GM12872 (cell line): ENCODE results near the gene MMP23B.

Experiments
- TF ChIP-seq, protein P1 (sequence below): IDR thresholded peaks from 3 replicates; pipeline ENCODE4 v1.5.1; 2011; ENCODE audit warnings: low read depth, mild to moderate bottlenecking, low read length, moderate library complexity; ENCODE audit not compliant: insufficient read depth

MMP23B gene

DNA sequence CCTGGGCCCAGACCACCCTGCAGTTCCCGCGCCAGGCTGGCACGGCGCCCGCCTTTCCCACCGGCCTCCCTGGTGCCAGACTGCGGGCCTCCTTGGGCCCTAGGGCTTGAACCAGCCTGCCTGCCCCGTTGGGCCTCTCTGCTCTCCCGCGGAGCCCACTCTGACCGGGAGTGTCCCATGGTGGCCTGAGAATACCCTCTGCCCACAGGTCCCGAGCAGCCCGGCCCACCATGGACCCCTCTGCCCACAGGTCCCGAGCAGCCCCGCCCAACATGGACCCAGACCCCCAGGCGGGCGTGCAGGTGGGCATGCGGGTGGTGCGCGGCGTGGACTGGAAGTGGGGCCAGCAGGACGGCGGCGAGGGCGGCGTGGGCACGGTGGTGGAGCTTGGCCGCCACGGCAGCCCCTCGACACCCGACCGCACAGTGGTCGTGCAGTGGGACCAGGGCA, 8.8 kb upstream of the MMP23B start:
- TF ChIP-seq, protein P1, sequence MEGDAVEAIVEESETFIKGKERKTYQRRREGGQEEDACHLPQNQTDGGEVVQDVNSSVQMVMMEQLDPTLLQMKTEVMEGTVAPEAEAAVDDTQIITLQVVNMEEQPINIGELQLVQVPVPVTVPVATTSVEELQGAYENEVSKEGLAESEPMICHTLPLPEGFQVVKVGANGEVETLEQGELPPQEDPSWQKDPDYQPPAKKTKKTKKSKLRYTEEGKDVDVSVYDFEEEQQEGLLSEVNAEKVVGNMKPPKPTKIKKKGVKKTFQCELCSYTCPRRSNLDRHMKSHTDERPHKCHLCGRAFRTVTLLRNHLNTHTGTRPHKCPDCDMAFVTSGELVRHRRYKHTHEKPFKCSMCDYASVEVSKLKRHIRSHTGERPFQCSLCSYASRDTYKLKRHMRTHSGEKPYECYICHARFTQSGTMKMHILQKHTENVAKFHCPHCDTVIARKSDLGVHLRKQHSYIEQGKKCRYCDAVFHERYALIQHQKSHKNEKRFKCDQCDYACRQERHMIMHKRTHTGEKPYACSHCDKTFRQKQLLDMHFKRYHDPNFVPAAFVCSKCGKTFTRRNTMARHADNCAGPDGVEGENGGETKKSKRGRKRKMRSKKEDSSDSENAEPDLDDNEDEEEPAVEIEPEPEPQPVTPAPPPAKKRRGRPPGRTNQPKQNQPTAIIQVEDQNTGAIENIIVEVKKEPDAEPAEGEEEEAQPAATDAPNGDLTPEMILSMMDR: no peak

GRCh38 chr1:1623631-1624442, 8.1 kb upstream of the MMP23B start:
- TF ChIP-seq, protein P1: no peak

DNA sequence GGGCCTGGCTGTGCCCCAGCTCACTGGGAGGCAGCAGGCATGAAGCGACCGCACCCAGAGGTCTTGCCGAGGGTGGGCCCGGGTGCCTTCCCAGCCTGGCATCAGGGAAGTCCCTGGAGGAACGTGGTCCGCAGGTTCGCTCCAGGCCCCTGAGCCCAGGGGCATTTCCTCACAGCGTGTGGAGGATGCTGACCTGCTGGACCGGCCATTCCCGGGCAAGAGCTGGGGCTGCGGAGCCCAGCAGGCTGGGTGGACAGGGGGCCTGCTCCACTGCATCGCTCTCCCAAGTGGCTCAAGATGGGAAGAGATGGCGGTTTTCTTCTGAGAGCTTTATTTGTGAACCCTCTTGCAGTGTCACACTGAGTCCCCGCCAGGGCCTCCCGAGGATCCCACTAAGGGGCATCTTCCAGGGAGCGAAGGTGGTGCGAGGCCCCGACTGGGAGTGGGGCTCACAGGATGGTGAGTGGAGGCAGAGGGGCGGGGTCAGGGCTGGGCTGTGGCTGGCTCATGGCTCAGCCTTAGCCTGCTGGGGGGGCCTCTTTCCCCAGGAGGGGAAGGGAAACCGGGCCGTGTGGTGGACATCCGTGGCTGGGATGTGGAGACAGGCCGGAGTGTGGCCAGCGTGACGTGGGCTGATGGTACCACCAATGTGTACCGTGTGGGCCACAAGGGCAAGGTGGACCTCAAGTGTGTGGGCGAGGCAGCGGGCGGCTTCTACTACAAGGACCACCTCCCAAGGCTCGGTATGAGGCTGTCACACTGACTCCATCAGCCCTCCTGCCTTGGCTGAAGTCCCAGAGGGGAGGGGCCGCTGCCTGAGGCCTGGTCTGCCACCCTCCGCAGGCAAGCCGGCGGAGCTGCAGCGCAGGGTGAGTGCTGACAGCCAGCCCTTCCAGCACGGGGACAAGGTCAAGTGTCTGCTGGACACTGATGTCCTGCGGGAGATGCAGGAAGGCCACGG, 7.2 kb upstream of the MMP23B start:
- TF ChIP-seq, protein P1: no peak

DNA sequence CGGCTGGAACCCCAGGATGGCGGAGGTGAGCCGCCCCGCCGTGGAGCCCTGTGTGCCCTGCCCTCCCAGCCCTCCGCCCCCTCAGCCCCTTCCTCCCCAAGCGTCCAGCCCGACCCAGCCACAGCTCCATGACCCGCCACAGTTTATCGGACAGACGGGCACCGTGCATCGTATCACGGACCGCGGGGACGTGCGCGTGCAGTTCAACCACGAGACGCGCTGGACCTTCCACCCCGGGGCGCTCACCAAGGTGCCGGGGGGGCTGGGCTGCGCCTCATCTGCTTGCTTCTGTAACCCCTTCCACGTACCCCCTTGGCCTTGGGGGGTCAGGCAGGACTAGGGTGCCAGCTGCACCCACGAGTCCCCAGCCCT, 6.6 kb upstream of the MMP23B start:
- TF ChIP-seq, protein P1: no peak

GRCh38 chr1:1625824-1626206, 6.2 kb upstream of the MMP23B start:
- TF ChIP-seq, protein P1: no peak

- TF ChIP-seq, protein P1: no peak
These were observed 5.5 kb upstream of the MMP23B start for GRCh38 chr1:1626207-1627141.
